Omental fat pad (tissue), 4 donors: ENCODE results near the gene H2BK1. TPM values are rescaled to one million over a fixed set of nuclear protein-coding genes. Genes with fewer than 3 reads are reported as not detected.

Experiments
- ATAC-seq: fragments of 150-250 bp; one replicate; pipeline ENCODE4 v1.9.1; 2016; ENCODE audit warnings: mild to moderate bottlenecking, moderate library complexity; ENCODE audit not compliant: low FRiP score
- DNase-seq: peaks from one replicate; pipeline ENCODE4 v3.0.0-alpha.2; 2019; ENCODE audit warnings: low spot score
- total RNA-seq, 4 donors: library from RNA; depleted of rRNA; stranded (reverse); fragments of >200 nt; gene quantifications; one replicate each; pipeline ENCODE4 v1.1.0, GENCODE V29; 2016
- TF ChIP-seq, protein P1 (sequence below), 3 donors: fragments of 450-650 bp; IDR thresholded peaks; one replicate each; pipeline ENCODE4 v1.5.1; 2016 to 2017; ENCODE audit warnings: antibody characterized with exemption in 3 of 3, mild to moderate bottlenecking in 3 of 3, moderate library complexity in 2 of 3

H2BK1 gene
- total RNA-seq, 4 donors from 2014 or later = not detected

DNA sequence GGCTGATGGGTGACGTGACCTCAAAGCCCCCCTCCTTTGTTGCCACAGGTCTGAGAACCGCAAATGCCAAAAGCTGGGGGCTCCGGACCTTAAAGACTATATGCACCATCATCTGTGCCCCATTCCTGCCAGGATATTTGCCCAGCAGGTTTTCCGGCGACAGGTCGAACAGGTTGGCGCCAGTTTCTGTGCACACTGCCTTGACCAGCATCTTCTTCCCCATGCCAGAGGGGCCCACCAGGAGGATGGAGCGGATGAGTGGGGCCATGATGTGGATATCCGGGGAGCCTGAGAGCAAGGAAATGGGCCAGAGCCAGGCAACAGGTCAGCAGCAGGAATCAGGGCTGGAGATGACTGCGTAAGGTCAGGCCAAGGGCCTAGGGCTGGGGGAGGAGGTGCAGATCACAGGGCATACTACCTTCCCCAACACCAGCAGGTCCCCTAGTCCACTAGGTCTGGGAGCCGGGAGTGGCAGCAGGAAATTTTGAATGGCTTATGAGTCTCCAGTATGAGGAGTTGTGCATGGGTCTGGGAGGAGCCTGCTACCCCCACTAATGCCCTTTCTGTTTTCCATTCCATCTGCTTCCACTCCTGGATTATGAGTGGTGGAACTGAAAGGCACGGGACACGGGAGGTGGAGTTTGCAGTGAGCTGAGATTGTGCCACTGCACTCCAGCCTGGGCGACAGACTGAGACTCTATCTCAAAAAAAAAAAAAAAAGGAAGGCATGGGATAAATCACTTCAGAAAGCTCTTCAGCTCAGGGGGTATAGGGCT, 16.9 kb downstream of the H2BK1 start:
- no peak for DNase-seq
- TF ChIP-seq, protein P1, sequence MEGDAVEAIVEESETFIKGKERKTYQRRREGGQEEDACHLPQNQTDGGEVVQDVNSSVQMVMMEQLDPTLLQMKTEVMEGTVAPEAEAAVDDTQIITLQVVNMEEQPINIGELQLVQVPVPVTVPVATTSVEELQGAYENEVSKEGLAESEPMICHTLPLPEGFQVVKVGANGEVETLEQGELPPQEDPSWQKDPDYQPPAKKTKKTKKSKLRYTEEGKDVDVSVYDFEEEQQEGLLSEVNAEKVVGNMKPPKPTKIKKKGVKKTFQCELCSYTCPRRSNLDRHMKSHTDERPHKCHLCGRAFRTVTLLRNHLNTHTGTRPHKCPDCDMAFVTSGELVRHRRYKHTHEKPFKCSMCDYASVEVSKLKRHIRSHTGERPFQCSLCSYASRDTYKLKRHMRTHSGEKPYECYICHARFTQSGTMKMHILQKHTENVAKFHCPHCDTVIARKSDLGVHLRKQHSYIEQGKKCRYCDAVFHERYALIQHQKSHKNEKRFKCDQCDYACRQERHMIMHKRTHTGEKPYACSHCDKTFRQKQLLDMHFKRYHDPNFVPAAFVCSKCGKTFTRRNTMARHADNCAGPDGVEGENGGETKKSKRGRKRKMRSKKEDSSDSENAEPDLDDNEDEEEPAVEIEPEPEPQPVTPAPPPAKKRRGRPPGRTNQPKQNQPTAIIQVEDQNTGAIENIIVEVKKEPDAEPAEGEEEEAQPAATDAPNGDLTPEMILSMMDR (IDR thresholded peaks at IDR 0.05) = no peak
- ATAC-seq = no peak

DNA sequence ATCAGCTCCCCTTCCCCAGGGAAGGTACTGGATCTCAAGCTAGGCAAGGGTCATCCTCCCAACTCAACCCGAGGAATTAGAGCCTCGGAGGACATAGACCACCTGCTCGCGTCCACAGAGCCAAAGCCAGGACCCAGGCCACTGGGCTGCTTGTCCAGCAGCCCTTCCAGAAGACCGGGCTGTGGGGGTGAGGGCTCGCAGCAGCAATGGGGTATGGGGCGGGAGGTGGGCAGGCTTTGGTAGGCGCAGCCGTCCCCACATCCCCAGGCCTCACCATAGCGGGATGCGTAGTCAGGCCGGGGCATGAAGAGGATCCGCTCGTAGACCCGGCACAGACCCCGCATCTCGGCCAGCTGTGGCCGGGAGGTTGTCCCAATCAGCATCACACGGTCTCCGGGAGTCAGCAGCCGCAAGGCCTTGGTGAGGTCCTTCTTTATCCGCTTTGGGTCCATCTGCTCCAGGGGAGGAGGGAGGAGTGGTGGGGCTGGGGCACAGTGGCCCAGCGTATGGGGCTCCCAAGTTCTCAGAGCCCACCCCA, 18.2 kb downstream of the H2BK1 start:
- ATAC-seq (no peak), DNase-seq (no peak)
- TF ChIP-seq, protein P1 (IDR thresholded peaks at IDR 0.05) = no peak

DNA sequence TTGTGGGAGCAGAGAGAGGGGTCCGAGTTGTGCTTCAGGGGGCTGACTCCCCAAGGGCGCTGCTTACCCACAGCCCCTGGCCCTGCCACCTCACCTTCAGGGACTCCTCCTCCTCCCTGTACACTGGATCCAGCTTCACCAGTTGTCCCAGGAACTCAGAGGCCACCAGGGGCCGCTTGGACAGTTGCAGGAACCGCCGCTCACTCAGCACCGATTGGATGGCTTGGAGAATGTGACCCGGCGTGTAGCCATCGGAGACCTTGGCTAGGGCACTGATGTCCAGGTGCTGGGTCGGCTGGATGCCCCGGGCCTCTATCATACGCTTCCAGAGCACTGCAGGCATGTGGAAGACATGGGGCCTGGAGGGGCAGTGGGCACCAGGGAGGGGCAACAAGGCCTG, 18.7 kb downstream of the H2BK1 start:
- no peak for ATAC-seq
- no peak for DNase-seq
- TF ChIP-seq, protein P1 (IDR thresholded peaks at IDR 0.05) = no peak

DNA sequence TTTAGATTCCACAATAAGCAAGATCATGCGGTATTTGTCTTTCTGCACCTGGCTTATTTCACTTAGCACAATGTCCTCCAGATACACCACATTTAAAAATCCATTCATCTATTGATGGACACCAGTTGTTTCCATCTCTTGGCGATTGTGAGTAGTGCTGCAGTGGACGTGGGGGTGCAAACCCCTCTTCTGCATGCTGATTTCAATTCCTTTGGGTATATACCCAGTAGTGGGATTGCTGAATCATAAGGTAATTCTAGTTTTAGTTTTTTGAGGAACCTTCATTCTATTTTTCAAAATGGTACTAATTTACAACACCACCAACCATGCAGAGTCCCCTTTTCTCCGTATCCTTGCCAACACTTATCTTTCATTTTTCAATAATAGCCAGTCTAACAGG, 21.2 kb downstream of the H2BK1 start:
- DNase-seq (no peak), ATAC-seq (no peak)
- TF ChIP-seq, protein P1 (IDR thresholded peaks at IDR 0.05) = no peak

DNA sequence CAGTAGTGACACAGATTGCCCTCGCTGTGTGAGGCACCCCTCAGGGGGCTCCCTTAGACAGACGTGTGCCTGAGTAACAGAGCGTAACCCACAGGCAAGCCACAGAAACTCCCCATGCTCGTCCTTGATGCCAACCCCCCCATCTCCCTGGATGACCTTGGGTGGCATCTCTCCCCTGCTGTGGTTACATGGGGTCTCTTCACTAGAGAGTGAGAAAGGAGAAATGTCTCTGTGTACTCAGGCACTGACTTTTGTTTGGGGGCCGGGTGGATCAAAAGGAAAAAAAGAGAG, 22.1 kb downstream of the H2BK1 start:
- TF ChIP-seq, protein P1 (IDR thresholded peaks at IDR 0.05) = no peak
- no peak for DNase-seq
- ATAC-seq = no peak

DNA sequence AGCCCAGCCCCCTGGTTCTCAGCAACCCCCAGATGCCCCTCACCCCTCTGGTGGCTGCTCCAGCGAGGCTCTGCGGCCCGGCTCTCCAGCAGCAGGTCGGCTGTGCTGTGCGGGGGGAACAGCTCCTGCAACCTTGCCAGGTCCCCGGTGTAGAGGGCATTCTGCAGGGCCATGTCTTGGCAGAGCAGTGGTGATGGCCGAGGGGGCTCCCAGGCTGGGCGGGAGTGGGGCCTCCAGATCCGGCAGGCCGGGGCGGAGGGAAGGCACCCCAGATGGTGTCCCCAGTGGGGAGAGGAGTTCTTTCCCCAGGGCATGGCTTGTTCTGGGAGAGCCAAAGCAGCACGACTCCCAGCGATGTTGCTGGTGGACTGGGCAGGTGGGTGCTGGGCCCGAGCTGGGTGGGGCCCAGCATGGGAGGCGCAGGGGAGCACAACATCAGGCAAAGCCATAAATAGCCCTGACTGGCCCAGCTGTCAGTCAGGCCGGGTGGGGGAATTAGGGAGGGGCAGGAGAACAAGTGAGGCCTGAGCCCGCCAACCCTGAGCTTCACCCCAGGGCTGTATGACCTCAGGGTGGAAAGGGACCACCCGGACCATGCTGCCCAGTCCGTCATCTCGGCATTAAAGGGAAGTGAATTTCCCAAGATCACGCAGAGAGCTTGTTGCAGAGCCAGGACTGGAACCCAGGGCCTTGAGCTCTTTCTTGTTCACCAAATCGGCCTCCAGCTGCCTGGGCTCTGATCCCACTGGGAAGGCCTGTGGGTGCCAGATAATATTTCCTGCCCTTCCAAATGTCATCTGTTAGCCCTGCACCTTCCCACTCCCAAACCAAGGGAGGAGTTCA, 22.7 kb downstream of the H2BK1 start:
- TF ChIP-seq, protein P1 (IDR thresholded peaks at IDR 0.05) = no peak
- DNase-seq (no peak), ATAC-seq (no peak)
